Panc1 (cell line): Measurements from ENCODE around the gene SLC35G1. TPM values are rescaled to one million over a fixed set of nuclear protein-coding genes. Genes with fewer than 3 reads are reported as not detected.

Source experiments
- ATAC-seq: fragments of 200-7000 bp; cut with Tn5 transposase; 2 replicates; pipeline ENCODE4 v1.9.1; 2020; ENCODE audit warnings: mild to moderate bottlenecking, moderate library complexity
- BruUV-seq: library from RNA; stranded (reverse); fragments of 400-500 nt; replicated peaks from 2 replicates; lab custom pipeline; 2021; lab: Mats Ljungman, UMichigan
- CTCF ChIA-PET: fragments of 300-600 bp; sonication (Branson Sonifier 250); formaldehyde crosslinking; loops from one replicate; lab custom pipeline; 2022; ENCODE audit warnings: antibody characterized with exemption; lab: Charles Lee
- POLR2A ChIA-PET: fragments of 300-600 bp; sonication (Branson Sonifier 250); formaldehyde crosslinking; loops from one replicate; lab custom pipeline; 2022; ENCODE audit warnings: antibody characterized with exemption; lab: Charles Lee
- DNase-seq: peaks from one replicate; pipeline ENCODE4 v3.0.0-alpha.2; 2010; ENCODE audit warnings: low read depth, low spot score
- H3K27ac ChIP-seq: 2 replicates; pipeline ENCODE4 v1.5.1; 2011; ENCODE audit warnings: mild to moderate bottlenecking, low read length, inconsistent platforms
- H3K27me3 ChIP-seq: fragments of 200-500 bp; sonication (Bioruptor generic); 2 replicates; pipeline ENCODE4 v1.6.0; 2014; ENCODE audit warnings: low read length, inconsistent platforms; ENCODE audit not compliant: control insufficient read depth, insufficient read depth
- H3K36me3 ChIP-seq: fragments of 200-500 bp; sonication (Bioruptor generic); 2 replicates; pipeline ENCODE4 v1.5.1; 2014; ENCODE audit warnings: inconsistent platforms, mild to moderate bottlenecking, low read length, moderate library complexity; ENCODE audit not compliant: control insufficient read depth, insufficient read depth
- H3K4me1 ChIP-seq: 2 replicates; pipeline ENCODE4 v1.5.1; 2011; ENCODE audit warnings: inconsistent platforms, mild to moderate bottlenecking, low read length, moderate library complexity; ENCODE audit not compliant: control insufficient read depth, insufficient read depth
- H3K4me3 ChIP-seq, 2 experiments: 2 replicates each; pipeline ENCODE4 v1.5.1; 2011 to 2012; ENCODE audit warnings: low read depth in 2 of 2, low read length in 2 of 2, mild to moderate bottlenecking in 2 of 2, inconsistent platforms in 1 of 2, moderate library complexity in 1 of 2
- H3K9me3 ChIP-seq: fragments of 200-500 bp; sonication (Bioruptor generic); 2 replicates; pipeline ENCODE4 v1.5.1; 2014; ENCODE audit warnings: low read depth, mild to moderate bottlenecking, inconsistent platforms, low read length, moderate library complexity; ENCODE audit not compliant: control insufficient read depth, insufficient read depth
- CTCF ChIP-seq: fragments of 450-650 bp; IDR thresholded peaks from 2 replicates; pipeline ENCODE4 v1.5.1; 2017; ENCODE audit warnings: mild to moderate bottlenecking
- POLR2AphosphoS5 ChIP-seq: IDR thresholded peaks from 2 replicates; pipeline ENCODE4 v1.6.1; 2012; ENCODE audit warnings: mild to moderate bottlenecking, low read depth, low read length, moderate library complexity
- SIN3A ChIP-seq: IDR thresholded peaks from 2 replicates; pipeline ENCODE4 v1.6.1; 2012; ENCODE audit warnings: low read depth, mild to moderate bottlenecking, low read length, moderate library complexity, borderline replicate concordance; ENCODE audit not compliant: insufficient read depth
- TCF7L2 ChIP-seq: IDR thresholded peaks from 2 replicates; pipeline ENCODE4 v1.6.1; 2011; ENCODE audit warnings: mild to moderate bottlenecking, low read depth, low read length, inconsistent platforms
- in situ Hi-C: cut with HindIII; loops from 2 replicates; pipeline ENCODE4 v1.10.0; 2016; ENCODE audit warnings: low sequenced_read_pairs, low pct_unique_long_range_greater_than_20kb
- intact Hi-C: fragments of 100-400 bp; cut with micrococcal nuclease; formaldehyde crosslinking; loops from one replicate; pipeline ENCODE4 v1.10.0; 2022; ENCODE audit not compliant: unreplicated experiment
- total RNA-seq: library from RNA; stranded (reverse); gene quantifications from one replicate; pipeline ENCODE4 v1.2.1, GENCODE V29; 2021; ENCODE audit not compliant: unreplicated experiment
- TF ChIP-seq, protein P1 (sequence below), 2 experiments: IDR thresholded peaks; 2 replicates each; pipeline ENCODE4 v1.6.1; 2011 to 2012; ENCODE audit warnings: low read depth in 2 of 2, control low read depth in 1 of 2, low read length in 1 of 2, mild to moderate bottlenecking in 1 of 2, moderate library complexity in 1 of 2; ENCODE audit not compliant: insufficient read depth in 1 of 2

Gene SLC35G1
- total RNA-seq, 1 experiment from 2014 or later = 13.6 TPM

DNA sequence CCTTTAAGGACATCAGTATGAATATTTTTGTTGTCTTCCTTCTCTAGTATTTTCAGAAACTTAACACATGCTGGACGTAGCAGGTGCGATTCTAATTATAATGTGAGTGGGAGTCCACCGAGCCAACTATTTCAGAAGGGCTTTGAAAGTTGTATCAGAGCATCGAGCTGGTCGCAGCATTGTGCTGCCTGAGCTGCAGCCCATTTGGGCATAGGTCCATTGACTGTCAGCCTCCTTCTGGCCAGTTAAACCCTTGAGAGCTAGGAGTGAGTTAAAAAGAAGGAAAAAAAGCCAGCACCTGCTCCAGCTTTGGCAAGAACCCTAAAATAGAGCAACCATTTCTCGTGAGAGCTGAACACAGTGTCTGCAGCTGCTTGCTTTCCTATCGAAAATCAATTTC lies 47.8 kb downstream of the SLC35G1 start:
- intact Hi-C loops = no loop called here
- POLR2A ChIA-PET = no interaction called here
- in situ Hi-C loops = no loop called here
- Histone ChIP-seq H3K4me3 (no peak overlapping the region), H3K4me1 (no peaks in the 10 kb centered on the region), H3K36me3 (no peaks in the 10 kb centered on the region), H3K9me3 (no peaks in the 10 kb centered on the region), H3K27ac (no peak overlapping the region), H3K27me3 (no peaks in the 10 kb centered on the region)
- no TSS peak for BruUV-seq
- CTCF ChIA-PET = no interaction called here
- TF ChIP-seq CTCF (no peak), TCF7L2 (no peak), POLR2AphosphoS5 (no peak), SIN3A (no peak)
- TF ChIP-seq, protein P1, sequence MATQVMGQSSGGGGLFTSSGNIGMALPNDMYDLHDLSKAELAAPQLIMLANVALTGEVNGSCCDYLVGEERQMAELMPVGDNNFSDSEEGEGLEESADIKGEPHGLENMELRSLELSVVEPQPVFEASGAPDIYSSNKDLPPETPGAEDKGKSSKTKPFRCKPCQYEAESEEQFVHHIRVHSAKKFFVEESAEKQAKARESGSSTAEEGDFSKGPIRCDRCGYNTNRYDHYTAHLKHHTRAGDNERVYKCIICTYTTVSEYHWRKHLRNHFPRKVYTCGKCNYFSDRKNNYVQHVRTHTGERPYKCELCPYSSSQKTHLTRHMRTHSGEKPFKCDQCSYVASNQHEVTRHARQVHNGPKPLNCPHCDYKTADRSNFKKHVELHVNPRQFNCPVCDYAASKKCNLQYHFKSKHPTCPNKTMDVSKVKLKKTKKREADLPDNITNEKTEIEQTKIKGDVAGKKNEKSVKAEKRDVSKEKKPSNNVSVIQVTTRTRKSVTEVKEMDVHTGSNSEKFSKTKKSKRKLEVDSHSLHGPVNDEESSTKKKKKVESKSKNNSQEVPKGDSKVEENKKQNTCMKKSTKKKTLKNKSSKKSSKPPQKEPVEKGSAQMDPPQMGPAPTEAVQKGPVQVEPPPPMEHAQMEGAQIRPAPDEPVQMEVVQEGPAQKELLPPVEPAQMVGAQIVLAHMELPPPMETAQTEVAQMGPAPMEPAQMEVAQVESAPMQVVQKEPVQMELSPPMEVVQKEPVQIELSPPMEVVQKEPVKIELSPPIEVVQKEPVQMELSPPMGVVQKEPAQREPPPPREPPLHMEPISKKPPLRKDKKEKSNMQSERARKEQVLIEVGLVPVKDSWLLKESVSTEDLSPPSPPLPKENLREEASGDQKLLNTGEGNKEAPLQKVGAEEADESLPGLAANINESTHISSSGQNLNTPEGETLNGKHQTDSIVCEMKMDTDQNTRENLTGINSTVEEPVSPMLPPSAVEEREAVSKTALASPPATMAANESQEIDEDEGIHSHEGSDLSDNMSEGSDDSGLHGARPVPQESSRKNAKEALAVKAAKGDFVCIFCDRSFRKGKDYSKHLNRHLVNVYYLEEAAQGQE (IDR thresholded peaks at IDR 0.05; ENCODE audit: insufficient read depth in 1 of 2, low read depth in 2 of 2, low read length in 1 of 2) = no peak
- no peak for ATAC-seq
- no peak for DNase-seq

DNA sequence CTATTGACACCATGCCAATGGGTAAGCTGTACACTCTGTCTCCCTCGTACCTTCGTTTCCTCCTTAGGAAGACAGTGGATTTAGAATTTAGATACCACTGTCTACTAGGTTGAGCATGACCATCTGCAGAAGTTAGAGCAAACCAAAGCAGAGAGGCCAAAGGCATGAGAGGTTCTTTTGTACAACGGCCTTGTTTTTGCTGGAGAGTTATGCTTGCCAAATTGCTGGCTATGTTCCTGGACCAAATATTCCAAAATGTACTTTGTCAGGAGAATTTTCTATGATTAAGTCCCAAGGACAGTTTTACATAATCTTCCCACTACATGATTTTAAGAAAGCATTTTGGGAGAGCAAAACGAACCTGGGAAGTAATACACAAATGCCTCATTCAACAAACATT lies 52.0 kb downstream of the SLC35G1 start:
- H3K9me3 ChIP-seq = no peaks in the 10 kb centered on the region
- no peak for DNase-seq
- no peaks in the 10 kb centered on the region for H3K36me3 ChIP-seq
- H3K4me1 ChIP-seq = no peaks in the 10 kb centered on the region
- in situ Hi-C loops (no loop called here), intact Hi-C loops (no loop called here)
- no peak overlapping the region for H3K4me3 ChIP-seq
- no TSS peak for BruUV-seq
- POLR2A ChIA-PET = no interaction called here
- H3K27ac ChIP-seq = no peak overlapping the region
- CTCF ChIA-PET = no interaction called here
- H3K27me3 ChIP-seq = no peaks in the 10 kb centered on the region
- TF ChIP-seq POLR2AphosphoS5 = no peak
- TF ChIP-seq, protein P1 (IDR thresholded peaks at IDR 0.05; ENCODE audit: insufficient read depth in 1 of 2, low read depth in 2 of 2, low read length in 1 of 2) = no peak
- TF ChIP-seq TCF7L2 = no peak
- TF ChIP-seq CTCF = no peak
- no peak for TF ChIP-seq SIN3A
- ATAC-seq = no peak
